H9 (cell line): ENCODE results near the gene CYB5R2. TPM values are rescaled to one million over a fixed set of nuclear protein-coding genes. Genes with fewer than 3 reads are reported as not detected.

Experiments used
- DNase-seq: peaks from one replicate; pipeline ENCODE4 v3.0.0-alpha.2; 2017
- H2AFZ ChIP-seq: one replicate; pipeline ENCODE4 v1.6.1; 2013; ENCODE audit warnings: mild to moderate bottlenecking, low read length, control low read depth, moderate library complexity
- H2AK5ac ChIP-seq: 2 replicates; pipeline ENCODE4 v1.6.1; 2013; ENCODE audit warnings: low read length, control low read depth, mixed read lengths; ENCODE audit not compliant: insufficient read length
- H2BK120ac ChIP-seq: one replicate; pipeline ENCODE4 v1.6.1; 2013; ENCODE audit warnings: low read depth, mild to moderate bottlenecking, low read length, control low read depth, inconsistent platforms; ENCODE audit not compliant: poor library complexity, severe bottlenecking
- H2BK12ac ChIP-seq: 2 replicates; pipeline ENCODE4 v1.6.1; 2013; ENCODE audit warnings: low read length, control low read depth, mixed read lengths, low read depth; ENCODE audit not compliant: insufficient read length
- H2BK15ac ChIP-seq: 2 replicates; pipeline ENCODE4 v1.6.1; 2013; ENCODE audit warnings: low read depth, low read length, control low read depth
- H2BK20ac ChIP-seq: one replicate; pipeline ENCODE4 v1.6.1; 2013; ENCODE audit warnings: low read depth, mild to moderate bottlenecking, low read length, control low read depth, inconsistent platforms; ENCODE audit not compliant: poor library complexity, severe bottlenecking
- H2BK5ac ChIP-seq: 2 replicates; pipeline ENCODE4 v1.6.1; 2013; ENCODE audit warnings: low read length, control low read depth, mixed read lengths; ENCODE audit not compliant: insufficient read length
- H3K14ac ChIP-seq: 2 replicates; pipeline ENCODE4 v1.6.1; 2013; ENCODE audit warnings: low read length, control low read depth; ENCODE audit not compliant: insufficient read depth
- H3K18ac ChIP-seq: 2 replicates; pipeline ENCODE4 v1.6.1; 2013; ENCODE audit warnings: low read depth, mild to moderate bottlenecking, mixed read lengths, low read length, control low read depth; ENCODE audit not compliant: insufficient read length
- H3K23ac ChIP-seq: 2 replicates; pipeline ENCODE4 v1.6.1; 2013; ENCODE audit warnings: low read length, control low read depth, mixed read lengths, low read depth; ENCODE audit not compliant: insufficient read length
- H3K23me2 ChIP-seq: 2 replicates; pipeline ENCODE4 v1.6.1; 2013; ENCODE audit warnings: low read depth, mild to moderate bottlenecking, mixed read lengths, low read length, control low read depth; ENCODE audit not compliant: insufficient read length, poor library complexity, severe bottlenecking
- H3K27ac ChIP-seq: 2 replicates; pipeline ENCODE4 v1.5.1; 2013; ENCODE audit warnings: low read length, control low read depth, mixed read lengths, low read depth; ENCODE audit not compliant: insufficient read length
- H3K27me3 ChIP-seq: 2 replicates; pipeline ENCODE4 v1.6.1; 2013; ENCODE audit warnings: low read length, control low read depth, inconsistent platforms; ENCODE audit not compliant: insufficient read depth
- H3K4ac ChIP-seq: 2 replicates; pipeline ENCODE4 v1.6.1; 2013; ENCODE audit warnings: low read depth, mild to moderate bottlenecking, control low read depth, inconsistent platforms, low read length, moderate library complexity
- H3K4me1 ChIP-seq: 2 replicates; pipeline ENCODE4 v1.6.1; 2013; ENCODE audit warnings: low read length, control low read depth, inconsistent platforms; ENCODE audit not compliant: insufficient read depth
- H3K4me2 ChIP-seq: 2 replicates; pipeline ENCODE4 v1.6.1; 2013; ENCODE audit warnings: low read length, control low read depth, mixed read lengths; ENCODE audit not compliant: insufficient read length, insufficient read depth
- H3K56ac ChIP-seq: 2 replicates; pipeline ENCODE4 v1.6.1; 2013; ENCODE audit warnings: low read depth, mild to moderate bottlenecking, mixed read lengths, low read length, control low read depth; ENCODE audit not compliant: insufficient read length
- H3K79me1 ChIP-seq: 2 replicates; pipeline ENCODE4 v1.6.1; 2013; ENCODE audit warnings: low read depth, mild to moderate bottlenecking, moderate library complexity, low read length, control low read depth, inconsistent platforms; ENCODE audit not compliant: insufficient read depth, poor library complexity, severe bottlenecking
- H3K79me2 ChIP-seq: 2 replicates; pipeline ENCODE4 v1.6.1; 2013; ENCODE audit warnings: low read length, control low read depth, inconsistent platforms; ENCODE audit not compliant: insufficient read depth
- H3K9ac ChIP-seq: 2 replicates; pipeline ENCODE4 v1.6.1; 2013; ENCODE audit warnings: low read length, control low read depth, mixed read lengths; ENCODE audit not compliant: insufficient read length; ENCODE audit errors: extremely low read depth
- H3K9me3 ChIP-seq: one replicate; pipeline ENCODE4 v1.6.1; 2013; ENCODE audit warnings: low read depth, low read length, inconsistent platforms; ENCODE audit not compliant: control insufficient read depth
- H3T11ph ChIP-seq: one replicate; pipeline ENCODE4 v1.6.1; 2013; ENCODE audit warnings: mild to moderate bottlenecking, low read length, control low read depth, inconsistent platforms
- H4K20me1 ChIP-seq: one replicate; pipeline ENCODE4 v1.6.1; 2013; ENCODE audit not compliant: control insufficient read depth, insufficient read length, insufficient read depth
- H4K5ac ChIP-seq: 2 replicates; pipeline ENCODE4 v1.6.1; 2013; ENCODE audit warnings: low read depth, mild to moderate bottlenecking, mixed read lengths, low read length, control low read depth; ENCODE audit not compliant: insufficient read length
- H4K8ac ChIP-seq: replicated peaks from 2 replicates; pipeline ENCODE4 v1.6.1; 2013; ENCODE audit warnings: low read length, control low read depth, mixed read lengths, low read depth; ENCODE audit not compliant: insufficient read length
- H4K91ac ChIP-seq: 2 replicates; pipeline ENCODE4 v1.6.1; 2013; ENCODE audit warnings: low read depth, mild to moderate bottlenecking, moderate library complexity, mixed read lengths, low read length, control low read depth; ENCODE audit not compliant: insufficient read length
- H3K27ac Mint-ChIP-seq, 3 experiments: 2 replicates in 2 of 3; 3 replicates in 1 of 3; pipeline ENCODE4 v1.8.0; 2020 to 2021; ENCODE audit warnings: mixed read lengths in 3 of 3, mild to moderate bottlenecking in 1 of 3, moderate library complexity in 1 of 3
- H3K27me3 Mint-ChIP-seq: 2 replicates; pipeline ENCODE4 v1.8.0; 2021; ENCODE audit warnings: low read depth, mild to moderate bottlenecking, moderate library complexity, mixed read lengths
- H3K36me3 Mint-ChIP-seq, 3 experiments: 2 replicates in 2 of 3; 3 replicates in 1 of 3; pipeline ENCODE4 v1.8.0; 2020 to 2021; ENCODE audit warnings: low read depth in 3 of 3, mixed read lengths in 3 of 3; ENCODE audit not compliant: insufficient read depth in 1 of 3
- H3K4me1 Mint-ChIP-seq, 2 experiments: 2 replicates each; pipeline ENCODE4 v1.8.0; 2020; ENCODE audit warnings: mixed read lengths in 2 of 2
- H3K4me3 Mint-ChIP-seq, 2 experiments: 2 replicates in 1 of 2; 3 replicates in 1 of 2; pipeline ENCODE4 v1.8.0; 2020 to 2021; ENCODE audit warnings: mild to moderate bottlenecking in 2 of 2, mixed read lengths in 2 of 2, moderate library complexity in 1 of 2
- H3K9me3 Mint-ChIP-seq, 2 experiments: 2 replicates in 1 of 2; 3 replicates in 1 of 2; pipeline ENCODE4 v1.8.0; 2020; ENCODE audit warnings: mild to moderate bottlenecking in 2 of 2, mixed read lengths in 2 of 2, moderate library complexity in 1 of 2
- WGBS: extraction: QIAGEN DNeasy Blood & Tissue Kit; methylation state at CpG from one replicate; pipeline ENCODE4 v1.1.7; 2013; ENCODE audit warnings: missing lambda C conversion rate, low lambda C conversion rate, mixed read lengths; ENCODE audit not compliant: insufficient read length; ENCODE audit errors: extremely low coverage; 5-methylcytosine and 5-hydroxymethylcytosine counted together
- total RNA-seq: library from RNA; stranded (reverse); gene quantifications from 2 replicates; pipeline ENCODE4 v1.2.1, GENCODE V29; 2021
- TF ChIP-seq, protein P1 (sequence below): fragments of 200-600 bp; sonication (generic); conservative IDR thresholded peaks from 3 replicates; pipeline ENCODE4 v1.8.0; 2021; ENCODE audit warnings: antibody characterized with exemption, mild to moderate bottlenecking

The CYB5R2 gene
- total RNA-seq, 1 experiment from 2014 or later, result 44.5 TPM

DNA sequence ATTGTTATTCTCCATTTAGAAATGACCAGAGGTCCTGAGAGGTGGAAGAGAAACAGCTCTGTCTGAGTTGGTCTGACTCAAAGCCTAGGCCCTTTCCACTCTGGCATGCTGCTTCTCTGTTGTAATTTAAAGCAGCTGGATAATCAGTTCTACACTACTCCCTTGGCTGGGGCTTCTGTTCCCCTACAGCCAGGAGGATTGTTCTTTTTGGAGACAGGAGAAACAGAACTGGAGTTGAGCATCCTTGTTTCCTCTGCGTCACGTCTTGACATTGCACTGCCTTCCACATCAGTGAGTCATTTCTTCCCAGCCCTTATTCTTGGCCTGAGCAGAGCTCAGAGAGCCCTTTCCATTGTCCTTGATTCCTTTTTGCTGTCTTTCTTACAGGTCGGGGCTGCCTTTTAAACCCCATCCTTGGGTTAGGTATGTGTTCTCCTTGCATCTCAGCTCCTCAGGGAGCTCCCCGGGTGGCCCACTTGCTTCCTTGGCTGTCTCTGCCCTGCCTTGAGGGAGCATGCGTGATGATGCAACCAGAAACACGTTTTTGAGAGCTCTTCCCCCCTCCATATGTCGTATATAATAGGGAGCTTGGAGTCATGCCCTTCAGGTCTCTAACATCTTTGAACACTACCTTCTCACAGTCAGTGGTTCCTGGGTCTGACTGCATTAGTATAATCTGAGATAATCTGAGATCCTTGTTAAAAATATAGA, 35.7 kb downstream of the CYB5R2 start:
- H3K9ac ChIP-seq, result no peak overlapping the region
- Mint-ChIP-seq H3K36me3 (peaks cover 0 to 17% (median 10%) of the 10 kb centered on the region in 3 experiments; a peak in 5 of 7 replicates), H3K4me3 (no peak overlapping the region), H3K9me3 (no peaks in the 10 kb centered on the region), H3K4me1 (peaks cover 29 to 33% of the 10 kb centered on the region in 2 experiments), H3K27me3 (no peaks in the 10 kb centered on the region), H3K27ac (peak overlapping the region in 1 of 3 experiments; percentile 12; a peak in 1 of 7 replicates)
- no peaks in the 10 kb centered on the region for H3K23me2 ChIP-seq
- H2BK20ac ChIP-seq, result no peak overlapping the region
- no peak overlapping the region for H3K4ac ChIP-seq
- H4K20me1 ChIP-seq, result no peaks in the 10 kb centered on the region
- H3K79me1 ChIP-seq, result no peaks in the 10 kb centered on the region
- H3K27me3 ChIP-seq, result no peaks in the 10 kb centered on the region
- TF ChIP-seq, protein P1, sequence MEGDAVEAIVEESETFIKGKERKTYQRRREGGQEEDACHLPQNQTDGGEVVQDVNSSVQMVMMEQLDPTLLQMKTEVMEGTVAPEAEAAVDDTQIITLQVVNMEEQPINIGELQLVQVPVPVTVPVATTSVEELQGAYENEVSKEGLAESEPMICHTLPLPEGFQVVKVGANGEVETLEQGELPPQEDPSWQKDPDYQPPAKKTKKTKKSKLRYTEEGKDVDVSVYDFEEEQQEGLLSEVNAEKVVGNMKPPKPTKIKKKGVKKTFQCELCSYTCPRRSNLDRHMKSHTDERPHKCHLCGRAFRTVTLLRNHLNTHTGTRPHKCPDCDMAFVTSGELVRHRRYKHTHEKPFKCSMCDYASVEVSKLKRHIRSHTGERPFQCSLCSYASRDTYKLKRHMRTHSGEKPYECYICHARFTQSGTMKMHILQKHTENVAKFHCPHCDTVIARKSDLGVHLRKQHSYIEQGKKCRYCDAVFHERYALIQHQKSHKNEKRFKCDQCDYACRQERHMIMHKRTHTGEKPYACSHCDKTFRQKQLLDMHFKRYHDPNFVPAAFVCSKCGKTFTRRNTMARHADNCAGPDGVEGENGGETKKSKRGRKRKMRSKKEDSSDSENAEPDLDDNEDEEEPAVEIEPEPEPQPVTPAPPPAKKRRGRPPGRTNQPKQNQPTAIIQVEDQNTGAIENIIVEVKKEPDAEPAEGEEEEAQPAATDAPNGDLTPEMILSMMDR, result no peak
- no peak overlapping the region for H3K23ac ChIP-seq
- H3K56ac ChIP-seq, result no peak overlapping the region
- H3K18ac ChIP-seq, result no peak overlapping the region
- no peak overlapping the region for H3T11ph ChIP-seq
- no peak overlapping the region for H2BK5ac ChIP-seq
- no peak overlapping the region for H2BK12ac ChIP-seq
- no peaks in the 10 kb centered on the region for H3K79me2 ChIP-seq
- H4K8ac ChIP-seq, result no peak overlapping the region
- no peaks in the 10 kb centered on the region for H3K4me1 ChIP-seq
- no CpG with 5 or more reads among the region's 7 CpGs for WGBS
- H3K9me3 ChIP-seq, result no peaks in the 10 kb centered on the region
- H4K91ac ChIP-seq, result no peak overlapping the region
- H3K4me2 ChIP-seq, result no peak overlapping the region
- DNase-seq, result no peak
- H3K27ac ChIP-seq, result no peak overlapping the region
- no peak overlapping the region for H2BK120ac ChIP-seq
- H4K5ac ChIP-seq, result no peak overlapping the region
- H2AFZ ChIP-seq, result no peak overlapping the region
- no peak overlapping the region for H2BK15ac ChIP-seq
- H2AK5ac ChIP-seq, result no peak overlapping the region
- no peak overlapping the region for H3K14ac ChIP-seq
